Sciatic nerve (tissue), 2 donors: Measurements from ENCODE around the gene RGS18. TPM values are rescaled to one million over a fixed set of nuclear protein-coding genes. Genes with fewer than 3 reads are reported as not detected.
"Not testable (repeated sequence)": the region's sequence is repeated elsewhere in the genome, so short reads cannot be mapped to it uniquely, and the experiment has no call there.

ENCODE experiments used
- ATAC-seq: fragments of 200-7000 bp; cut with Tn5 transposase; one replicate; pipeline ENCODE4 v1.9.1; 2020; ENCODE audit warnings: mild to moderate bottlenecking, moderate library complexity
- DNase-seq: peaks from one replicate; pipeline ENCODE4 v3.0.0-alpha.2; 2020; ENCODE audit warnings: low spot score
- intact Hi-C: fragments of 100-400 bp; cut with DNase I; formaldehyde crosslinking; loops from one replicate; pipeline ENCODE4 v1.14.2; 2022
- total RNA-seq: library from RNA; stranded (reverse); fragmentation: NEBNext Ultra II Directional; extraction: Animal tissue kit (Norgen Biotek cat#: 25700); gene quantifications from one replicate; pipeline ENCODE4 v1.2.1, GENCODE V29; 2021
- donor health status: DM: no; HTN: no; CAD: no.
- donor health status: DM: no; HTN: no; CAD: no.

The RGS18 gene
- total RNA-seq: 4.3 TPM

GRCh38 chr1:192158181-192158580 lies at the start of gene RGS18:
TSS of gene RGS18 (plus strand) at chr1:192158462. CDS start at chr1:192158638, 176 bp downstream.
- ATAC-seq: peak; percentile 66

GRCh38 chr1:192109576-192109975 lies 48.7 kb upstream of the RGS18 start:
- no peak for ATAC-seq
- no peak for DNase-seq
- intact Hi-C loops: no loop called here

More at GRCh38 chr1:192158181-192158580, at the start of gene RGS18:
- intact Hi-C loops: no loop called here
- no peak for DNase-seq

GRCh38 chr1:192115000-192115399 lies 43.3 kb upstream of the RGS18 start:
- intact Hi-C loops: no loop called here
- no peak for DNase-seq
- no peak for ATAC-seq

- DNase-seq: no peak
- no peak for ATAC-seq
- intact Hi-C loops: no loop called here
Measured at GRCh38 chr1:192118881-192119405, 39.3 kb upstream of the RGS18 start.

GRCh38 chr1:192119701-192120100 lies 38.6 kb upstream of the RGS18 start:
- ATAC-seq: no peak
- no peak for DNase-seq
- intact Hi-C loops: no loop called here

GRCh38 chr1:192122668-192123067 lies 35.6 kb upstream of the RGS18 start:
- ATAC-seq: no peak
- intact Hi-C loops: no loop called here
- DNase-seq: no peak

GRCh38 chr1:192123212-192123611 lies 35.0 kb upstream of the RGS18 start:
- ATAC-seq: no peak
- intact Hi-C loops: no loop called here
- DNase-seq: no peak

- ATAC-seq: no peak
- intact Hi-C loops: no loop called here
- DNase-seq: no peak
Measured at GRCh38 chr1:192126030-192126619, 32.1 kb upstream of the RGS18 start.

GRCh38 chr1:192130175-192130574 lies 28.1 kb upstream of the RGS18 start:
- no peak for DNase-seq
- ATAC-seq: no peak
- intact Hi-C loops: no loop called here

GRCh38 chr1:192130865-192131264 lies 27.4 kb upstream of the RGS18 start:
- intact Hi-C loops, ATAC-seq, DNase-seq: not testable (repeated sequence)

GRCh38 chr1:192131914-192132313 lies 26.3 kb upstream of the RGS18 start:
- intact Hi-C loops: no loop called here
- no peak for DNase-seq
- ATAC-seq: no peak

- intact Hi-C loops: no loop called here
- ATAC-seq: no peak
- DNase-seq: no peak
Measured at GRCh38 chr1:192133350-192133926, 24.8 kb upstream of the RGS18 start.

GRCh38 chr1:192140382-192140781 lies 17.9 kb upstream of the RGS18 start:
- DNase-seq (no peak), ATAC-seq (no peak)
- intact Hi-C loops: no loop called here

- intact Hi-C loops: no loop called here
- ATAC-seq (no peak), DNase-seq (no peak)
Measured at GRCh38 chr1:192147221-192147620, 11.0 kb upstream of the RGS18 start.

- intact Hi-C loops: no loop called here
- DNase-seq: no peak
- ATAC-seq: no peak
Measured at GRCh38 chr1:192147696-192148095, 10.6 kb upstream of the RGS18 start.

- DNase-seq: no peak
- intact Hi-C loops: no loop called here
- ATAC-seq: no peak
Measured at GRCh38 chr1:192151176-192151575, 7.1 kb upstream of the RGS18 start.

GRCh38 chr1:192153276-192153675 lies 5.0 kb upstream of the RGS18 start:
- DNase-seq (no peak), ATAC-seq (no peak)
- intact Hi-C loops: no loop called here

- intact Hi-C loops: no loop called here
- no peak for DNase-seq
- ATAC-seq: no peak
Measured at GRCh38 chr1:192157067-192157466, 1.2 kb upstream of the RGS18 start.

GRCh38 chr1:192159014-192159413 lies 752 bp downstream of the RGS18 start:
- DNase-seq (no peak), ATAC-seq (no peak)
- intact Hi-C loops: no loop called here

GRCh38 chr1:192159781-192160180 lies 1.5 kb downstream of the RGS18 start:
- no peak for DNase-seq

GRCh38 chr1:192160196-192160595 lies 1.9 kb downstream of the RGS18 start:
- DNase-seq (no peak), ATAC-seq (no peak)
- intact Hi-C loops: no loop called here

More at GRCh38 chr1:192159781-192160180, 1.5 kb downstream of the RGS18 start:
- ATAC-seq: no peak
- intact Hi-C loops: no loop called here
